Activated naive CD4-positive, alpha-beta T cell treated with anti-CD3 and anti-CD28 coated beads for 36 hours (primary cell): ENCODE measurements around the gene ASB18. TPM values are rescaled to one million over a fixed set of nuclear protein-coding genes. Genes with fewer than 3 reads are reported as not detected.

Experiments used
- CTCF ChIA-PET: fragments of 350-600 bp; sonication (Branson Sonifier 250); formaldehyde crosslinking; loops from one replicate; lab custom pipeline; 2021; ENCODE audit warnings: antibody characterized with exemption; lab: Charles Lee
- DNase-seq: peaks from one replicate; pipeline ENCODE4 v3.0.0-alpha.2; 2020
- H3K27ac Mint-ChIP-seq: one replicate; pipeline ENCODE4 v1.8.0; 2021; ENCODE audit warnings: mild to moderate bottlenecking, mixed read lengths
- H3K27me3 Mint-ChIP-seq: one replicate; pipeline ENCODE4 v1.8.0; 2021; ENCODE audit warnings: low read depth, mixed read lengths
- H3K36me3 Mint-ChIP-seq: one replicate; pipeline ENCODE4 v1.8.0; 2021; ENCODE audit warnings: low read depth, mixed read lengths
- H3K4me1 Mint-ChIP-seq: one replicate; pipeline ENCODE4 v1.8.0; 2021; ENCODE audit warnings: low read depth, mixed read lengths
- H3K4me3 Mint-ChIP-seq: one replicate; pipeline ENCODE4 v1.8.0; 2021; ENCODE audit warnings: mild to moderate bottlenecking, moderate library complexity, mixed read lengths
- H3K9me3 Mint-ChIP-seq: one replicate; pipeline ENCODE4 v1.8.0; 2021; ENCODE audit warnings: mixed read lengths
- intact Hi-C: fragments of 100-400 bp; cut with micrococcal nuclease; formaldehyde crosslinking; loops from one replicate; pipeline ENCODE4 v1.15.1; 2023
- total RNA-seq, 2 experiments: library from RNA; stranded (reverse); gene quantifications; one replicate each; pipeline ENCODE4 v1.2.3, GENCODE V29; 2021

Gene ASB18
- total RNA-seq, 2 experiments from 2014 or later, result not detected

- H3K4me1 Mint-ChIP-seq, result no peaks in the 10 kb centered on the region
- H3K9me3 Mint-ChIP-seq, result peaks cover 7% of the 10 kb centered on the region
- intact Hi-C loops, result no loop called here
- peaks cover 21% of the 10 kb centered on the region for H3K27me3 Mint-ChIP-seq
- DNase-seq, result no peak
- CTCF ChIA-PET, result interaction anchor here (0.5 to 0.8 kb wide), 2 partner anchors 17 to 256 kb away, joined by 3 read pairs; no protein-coding TSS in a partner anchor
- H3K27ac Mint-ChIP-seq, result no peak overlapping the region
- H3K36me3 Mint-ChIP-seq, result no peaks in the 10 kb centered on the region
- H3K4me3 Mint-ChIP-seq, result no peak overlapping the region
Observed at GRCh38 chr2:236209535-236209934, 54.7 kb downstream of the ASB18 start.

GRCh38 chr2:236208019-236208926 is 55.9 kb downstream of the ASB18 start:
- Mint-ChIP-seq H3K27ac (no peak overlapping the region), H3K9me3 (peaks cover 7% of the 10 kb centered on the region), H3K27me3 (peaks cover 17% of the 10 kb centered on the region), H3K4me3 (no peak overlapping the region), H3K4me1 (no peaks in the 10 kb centered on the region), H3K36me3 (no peaks in the 10 kb centered on the region)
- CTCF ChIA-PET, result interaction anchor here (1.2 kb wide), 1 partner anchor 31 kb away, joined by 3 read pairs; no protein-coding TSS in a partner anchor
- DNase-seq, result no peak
- intact Hi-C loops, result no loop called here

- intact Hi-C loops, result no loop called here
- H3K27ac Mint-ChIP-seq, result no peak overlapping the region
- CTCF ChIA-PET, result interaction anchor here (0.6 to 1.2 kb wide), 2 partner anchors 30 to 1136 kb away, joined by 3 read pairs; no protein-coding TSS in a partner anchor
- no peak for DNase-seq
- H3K9me3 Mint-ChIP-seq, result peaks cover 7% of the 10 kb centered on the region
- H3K27me3 Mint-ChIP-seq, result peaks cover 14% of the 10 kb centered on the region
- H3K4me3 Mint-ChIP-seq, result no peak overlapping the region
- no peaks in the 10 kb centered on the region for H3K36me3 Mint-ChIP-seq
- no peaks in the 10 kb centered on the region for H3K4me1 Mint-ChIP-seq
Observed at GRCh38 chr2:236207472-236207871, 56.7 kb downstream of the ASB18 start.

GRCh38 chr2:236205867-236206645 is 58.1 kb downstream of the ASB18 start:
- Mint-ChIP-seq H3K36me3 (no peaks in the 10 kb centered on the region), H3K27me3 (peaks cover 9% of the 10 kb centered on the region), H3K4me1 (no peaks in the 10 kb centered on the region), H3K9me3 (peaks cover 7% of the 10 kb centered on the region), H3K27ac (no peak overlapping the region), H3K4me3 (no peak overlapping the region)
- DNase-seq, result no peak
- CTCF ChIA-PET, result no interaction called here
- intact Hi-C loops, result no loop called here

GRCh38 chr2:236204953-236205352 is 59.3 kb downstream of the ASB18 start:
- CTCF ChIA-PET, result interaction anchor here (0.6 kb wide), 1 partner anchor 9 kb away, joined by 3 read pairs; no protein-coding TSS in a partner anchor
- Mint-ChIP-seq H3K4me1 (no peaks in the 10 kb centered on the region), H3K4me3 (no peak overlapping the region), H3K36me3 (no peaks in the 10 kb centered on the region), H3K9me3 (peaks cover 7% of the 10 kb centered on the region), H3K27me3 (peaks cover 5% of the 10 kb centered on the region), H3K27ac (no peak overlapping the region)
- intact Hi-C loops, result no loop called here
- DNase-seq, result no peak

- intact Hi-C loops, result no loop called here
- Mint-ChIP-seq H3K9me3 (no peaks in the 10 kb centered on the region), H3K4me3 (no peak overlapping the region), H3K27ac (no peak overlapping the region), H3K4me1 (no peaks in the 10 kb centered on the region), H3K27me3 (no peaks in the 10 kb centered on the region), H3K36me3 (no peaks in the 10 kb centered on the region)
- CTCF ChIA-PET, result interaction anchor here (1.5 kb wide), 1 partner anchor 23 kb away, joined by 4 read pairs; no protein-coding TSS in a partner anchor
- no peak for DNase-seq
Observed at GRCh38 chr2:236200378-236200777, 63.8 kb downstream of the ASB18 start.

- intact Hi-C loops, result no loop called here
Observed at GRCh38 chr2:236196366-236196765, 67.8 kb downstream of the ASB18 start.

GRCh38 chr2:236195726-236196125 is 68.5 kb downstream of the ASB18 start:
- DNase-seq, result no peak
- Mint-ChIP-seq H3K27me3 (peaks cover 4% of the 10 kb centered on the region), H3K4me3 (no peak overlapping the region), H3K4me1 (no peaks in the 10 kb centered on the region), H3K27ac (no peak overlapping the region), H3K9me3 (no peaks in the 10 kb centered on the region), H3K36me3 (no peaks in the 10 kb centered on the region)
- CTCF ChIA-PET, result interaction anchor here (0.7 kb wide), 1 partner anchor 9 kb away, joined by 3 read pairs; no protein-coding TSS in a partner anchor
- intact Hi-C loops, result no loop called here

More at GRCh38 chr2:236196366-236196765, 67.8 kb downstream of the ASB18 start:
- H3K27me3 Mint-ChIP-seq, result peaks cover 4% of the 10 kb centered on the region
- CTCF ChIA-PET, result no interaction called here
- no peaks in the 10 kb centered on the region for H3K36me3 Mint-ChIP-seq
- no peaks in the 10 kb centered on the region for H3K9me3 Mint-ChIP-seq
- H3K4me3 Mint-ChIP-seq, result no peak overlapping the region
- H3K27ac Mint-ChIP-seq, result no peak overlapping the region
- no peak for DNase-seq
- H3K4me1 Mint-ChIP-seq, result no peaks in the 10 kb centered on the region

- CTCF ChIA-PET, result no interaction called here
- intact Hi-C loops, result no loop called here
Observed at GRCh38 chr2:236194786-236195185, 69.4 kb downstream of the ASB18 start.

GRCh38 chr2:236193026-236193425 is 71.2 kb downstream of the ASB18 start:
- Mint-ChIP-seq H3K9me3 (no peaks in the 10 kb centered on the region), H3K27ac (no peak overlapping the region), H3K4me3 (no peak overlapping the region), H3K36me3 (no peaks in the 10 kb centered on the region), H3K27me3 (peaks cover 4% of the 10 kb centered on the region), H3K4me1 (no peaks in the 10 kb centered on the region)
- CTCF ChIA-PET, result no interaction called here
- intact Hi-C loops, result no loop called here
- DNase-seq, result no peak

More at GRCh38 chr2:236194786-236195185, 69.4 kb downstream of the ASB18 start:
- H3K27me3 Mint-ChIP-seq, result peaks cover 4% of the 10 kb centered on the region
- H3K36me3 Mint-ChIP-seq, result no peaks in the 10 kb centered on the region
- H3K9me3 Mint-ChIP-seq, result no peaks in the 10 kb centered on the region
- H3K4me3 Mint-ChIP-seq, result no peak overlapping the region
- DNase-seq, result no peak
- H3K4me1 Mint-ChIP-seq, result no peaks in the 10 kb centered on the region
- H3K27ac Mint-ChIP-seq, result no peak overlapping the region

GRCh38 chr2:236190674-236191073 is 73.5 kb downstream of the ASB18 start:
- H3K36me3 Mint-ChIP-seq, result no peaks in the 10 kb centered on the region
- no peaks in the 10 kb centered on the region for H3K4me1 Mint-ChIP-seq
- H3K4me3 Mint-ChIP-seq, result no peak overlapping the region
- no peak for DNase-seq
- intact Hi-C loops, result no loop called here
- H3K27ac Mint-ChIP-seq, result no peak overlapping the region
- no peaks in the 10 kb centered on the region for H3K9me3 Mint-ChIP-seq
- CTCF ChIA-PET, result interaction anchor here (1.4 kb wide), 1 partner anchor 411 kb away, joined by 3 read pairs; no protein-coding TSS in a partner anchor
- H3K27me3 Mint-ChIP-seq, result peaks cover 8% of the 10 kb centered on the region

GRCh38 chr2:236184701-236185100 is 79.5 kb downstream of the ASB18 start:
- Mint-ChIP-seq H3K9me3 (no peaks in the 10 kb centered on the region), H3K27me3 (peaks cover 51% of the 10 kb centered on the region), H3K4me1 (peaks cover 3% of the 10 kb centered on the region), H3K27ac (no peak overlapping the region), H3K36me3 (peaks cover 2% of the 10 kb centered on the region), H3K4me3 (no peak overlapping the region)
- no peak for DNase-seq
- intact Hi-C loops, result no loop called here
- CTCF ChIA-PET, result no interaction called here
